Omental fat pad (tissue), 4 donors: ENCODE measurements around the gene VAV3. TPM values are rescaled to one million over a fixed set of nuclear protein-coding genes. Genes with fewer than 3 reads are reported as not detected.

Experiments used
- ATAC-seq: fragments of 150-250 bp; one replicate; pipeline ENCODE4 v1.9.1; 2016; ENCODE audit warnings: mild to moderate bottlenecking, moderate library complexity; ENCODE audit not compliant: low FRiP score
- DNase-seq: peaks from one replicate; pipeline ENCODE4 v3.0.0-alpha.2; 2019; ENCODE audit warnings: low spot score
- CTCF ChIP-seq, 3 donors: fragments of 450-650 bp; IDR thresholded peaks; one replicate each; pipeline ENCODE4 v1.5.1; 2016 to 2017; ENCODE audit warnings: antibody characterized with exemption in 3 of 3, mild to moderate bottlenecking in 3 of 3, moderate library complexity in 2 of 3
- total RNA-seq, 4 donors: library from RNA; depleted of rRNA; stranded (reverse); fragments of >200 nt; gene quantifications; one replicate each; pipeline ENCODE4 v1.1.0, GENCODE V29; 2016

VAV3 gene
- total RNA-seq, 4 donors from 2014 or later: 5.4 to 10.9 (median 10.2) TPM

GRCh38 chr1:107767156-107767582 lies 197.8 kb downstream of the VAV3 start:
- no peak for ATAC-seq
- DNase-seq: no peak
- TF ChIP-seq CTCF (IDR thresholded peaks at IDR 0.05): no peak

- no peak for DNase-seq
- no peak for ATAC-seq
- no peak for TF ChIP-seq CTCF (IDR thresholded peaks at IDR 0.05)
Observed at GRCh38 chr1:107766533-107766932, 198.4 kb downstream of the VAV3 start.

GRCh38 chr1:107762751-107763390 lies 202.1 kb downstream of the VAV3 start:
- TF ChIP-seq CTCF (IDR thresholded peaks at IDR 0.05): no peak
- DNase-seq (no peak), ATAC-seq (no peak)

GRCh38 chr1:107760065-107760464 lies 204.9 kb downstream of the VAV3 start:
- no peak for DNase-seq
- no peak for ATAC-seq
- TF ChIP-seq CTCF (IDR thresholded peaks at IDR 0.05): no peak

- DNase-seq: peak; percentile 34
- no peak for TF ChIP-seq CTCF (IDR thresholded peaks at IDR 0.05)
- ATAC-seq: peak; percentile 78
Observed at GRCh38 chr1:107750364-107750959, 214.5 kb downstream of the VAV3 start.

- no peak for ATAC-seq
- DNase-seq: no peak
- TF ChIP-seq CTCF (IDR thresholded peaks at IDR 0.05): no peak
Observed at GRCh38 chr1:107748531-107748930, 216.4 kb downstream of the VAV3 start.

GRCh38 chr1:107741242-107741641 lies 223.7 kb downstream of the VAV3 start:
- TF ChIP-seq CTCF (IDR thresholded peaks at IDR 0.05): no peak
- DNase-seq: no peak
- no peak for ATAC-seq
